Parathyroid adenoma (tissue), 2 donors: ENCODE results near the gene IGSF5.

Experiments
- H2AFZ ChIP-seq: fragments of 300-600 bp; sonication (generic); one replicate; pipeline ENCODE4 v1.7.0; 2017; ENCODE audit warnings: antibody characterized with exemption, mild to moderate bottlenecking
- H3K27ac ChIP-seq: fragments of 300-600 bp; sonication (generic); one replicate; pipeline ENCODE4 v1.7.0; 2017
- H3K27me3 ChIP-seq: fragments of 300-600 bp; sonication (generic); one replicate; pipeline ENCODE4 v1.7.0; 2017; ENCODE audit warnings: low read length; ENCODE audit not compliant: control insufficient read depth, insufficient read depth
- H3K36me3 ChIP-seq: fragments of 300-600 bp; sonication (generic); one replicate; pipeline ENCODE4 v1.7.0; 2017; ENCODE audit warnings: low read length; ENCODE audit not compliant: control insufficient read depth, insufficient read depth
- H3K4me1 ChIP-seq: fragments of 300-600 bp; sonication (generic); one replicate; pipeline ENCODE4 v1.7.0; 2017; ENCODE audit warnings: control low read depth
- H3K4me2 ChIP-seq: fragments of 300-600 bp; sonication (generic); one replicate; pipeline ENCODE4 v1.7.0; 2017; ENCODE audit warnings: low read length
- H3K4me3 ChIP-seq: fragments of 300-600 bp; sonication (generic); one replicate; pipeline ENCODE4 v1.7.0; 2017; ENCODE audit warnings: low read depth, low read length
- H3K79me2 ChIP-seq: fragments of 300-600 bp; sonication (generic); one replicate; pipeline ENCODE4 v1.7.0; 2017; ENCODE audit warnings: control low read depth
- H3K9ac ChIP-seq: fragments of 300-600 bp; sonication (generic); one replicate; pipeline ENCODE4 v1.7.0; 2017; ENCODE audit warnings: mild to moderate bottlenecking
- H3K9me3 ChIP-seq: fragments of 300-600 bp; sonication (generic); one replicate; pipeline ENCODE4 v1.7.0; 2017; ENCODE audit warnings: low read length; ENCODE audit not compliant: control insufficient read depth
- TF ChIP-seq, protein P1 (sequence below): fragments of 300-600 bp; sonication (generic); IDR thresholded peaks from one replicate; pipeline ENCODE4 v1.7.0; 2017; ENCODE audit warnings: antibody characterized with exemption, mild to moderate bottlenecking
- donor health status: primary hyperparathyroidism.

IGSF5 gene

DNA sequence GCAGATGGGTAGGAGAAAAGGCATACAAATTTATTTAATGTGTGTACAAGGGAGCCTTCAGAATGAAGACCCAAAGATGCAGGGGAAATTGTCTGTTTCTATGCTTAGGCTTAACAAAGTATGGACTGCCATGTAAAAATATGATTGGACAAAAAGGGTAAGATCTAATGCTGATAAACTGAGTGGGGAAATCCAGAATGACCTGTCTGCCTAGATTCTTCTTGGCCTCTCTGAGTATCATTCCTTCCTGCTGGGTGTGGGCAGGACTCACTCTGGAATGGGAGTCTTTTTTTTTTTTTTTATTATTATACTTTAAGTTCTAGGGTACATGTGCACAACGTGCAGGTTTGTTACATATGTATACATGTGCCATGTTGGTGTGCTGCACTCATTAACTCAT is 61.0 kb downstream of the IGSF5 start:
- Histone ChIP-seq H3K36me3 (no peaks in the 10 kb centered on the region), H3K4me2 (no peak overlapping the region), H3K4me1 (no peaks in the 10 kb centered on the region), H3K4me3 (no peak overlapping the region), H3K9me3 (no peaks in the 10 kb centered on the region), H2AFZ (no peak overlapping the region), H3K79me2 (no peaks in the 10 kb centered on the region), H3K27me3 (no peaks in the 10 kb centered on the region), H3K27ac (no peak overlapping the region), H3K9ac (no peak overlapping the region)
- TF ChIP-seq, protein P1, sequence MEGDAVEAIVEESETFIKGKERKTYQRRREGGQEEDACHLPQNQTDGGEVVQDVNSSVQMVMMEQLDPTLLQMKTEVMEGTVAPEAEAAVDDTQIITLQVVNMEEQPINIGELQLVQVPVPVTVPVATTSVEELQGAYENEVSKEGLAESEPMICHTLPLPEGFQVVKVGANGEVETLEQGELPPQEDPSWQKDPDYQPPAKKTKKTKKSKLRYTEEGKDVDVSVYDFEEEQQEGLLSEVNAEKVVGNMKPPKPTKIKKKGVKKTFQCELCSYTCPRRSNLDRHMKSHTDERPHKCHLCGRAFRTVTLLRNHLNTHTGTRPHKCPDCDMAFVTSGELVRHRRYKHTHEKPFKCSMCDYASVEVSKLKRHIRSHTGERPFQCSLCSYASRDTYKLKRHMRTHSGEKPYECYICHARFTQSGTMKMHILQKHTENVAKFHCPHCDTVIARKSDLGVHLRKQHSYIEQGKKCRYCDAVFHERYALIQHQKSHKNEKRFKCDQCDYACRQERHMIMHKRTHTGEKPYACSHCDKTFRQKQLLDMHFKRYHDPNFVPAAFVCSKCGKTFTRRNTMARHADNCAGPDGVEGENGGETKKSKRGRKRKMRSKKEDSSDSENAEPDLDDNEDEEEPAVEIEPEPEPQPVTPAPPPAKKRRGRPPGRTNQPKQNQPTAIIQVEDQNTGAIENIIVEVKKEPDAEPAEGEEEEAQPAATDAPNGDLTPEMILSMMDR, result no peak

DNA sequence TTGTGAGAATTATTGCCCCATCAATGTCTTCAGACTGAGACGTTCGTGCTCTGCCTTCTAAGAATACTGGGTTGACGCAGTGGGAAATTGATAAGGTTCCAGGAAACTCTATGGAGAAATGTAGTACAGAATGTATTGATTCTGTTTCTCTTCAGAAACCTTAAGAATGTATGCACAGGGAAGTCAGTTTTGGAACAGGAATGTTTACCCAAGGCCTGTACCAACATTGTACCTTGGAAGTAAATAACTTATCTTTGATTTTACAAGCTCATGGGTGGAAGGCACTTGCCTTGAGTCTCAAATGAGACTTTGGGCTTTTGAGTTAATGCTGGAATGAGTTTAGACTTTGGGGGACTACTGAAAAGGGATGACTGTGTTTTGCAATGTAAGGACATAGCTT is 62.8 kb downstream of the IGSF5 start:
- H3K4me2 ChIP-seq, result no peak overlapping the region
- no peak overlapping the region for H3K4me3 ChIP-seq

DNA sequence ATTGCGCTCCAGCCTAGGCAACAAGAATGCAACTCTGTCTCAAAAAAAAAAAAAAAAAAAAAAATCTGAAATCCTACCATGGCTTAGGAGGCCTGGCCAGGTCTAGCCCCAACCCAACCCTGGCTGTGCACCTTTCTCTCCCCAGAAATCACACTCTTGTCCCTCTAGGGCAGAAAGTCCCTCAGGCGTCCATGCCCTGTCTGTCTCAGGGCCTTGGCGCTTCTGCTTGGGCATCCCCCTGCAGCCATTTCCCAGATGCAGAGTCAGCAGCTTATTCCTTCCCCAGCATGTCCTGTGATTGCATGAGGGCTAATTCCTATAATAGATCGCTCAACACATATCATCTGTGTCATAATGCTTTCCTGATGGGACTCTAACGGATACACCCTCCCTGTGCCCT is 65.0 kb downstream of the IGSF5 start:
- H3K4me1 ChIP-seq, result no peaks in the 10 kb centered on the region
- H3K4me2 ChIP-seq, result no peak overlapping the region
- no peaks in the 10 kb centered on the region for H3K27me3 ChIP-seq
- H3K9me3 ChIP-seq, result no peaks in the 10 kb centered on the region
- no peak overlapping the region for H3K27ac ChIP-seq
- no peaks in the 10 kb centered on the region for H3K79me2 ChIP-seq
- H3K4me3 ChIP-seq, result no peak overlapping the region
- no peaks in the 10 kb centered on the region for H3K36me3 ChIP-seq
- H2AFZ ChIP-seq, result no peak overlapping the region
- TF ChIP-seq, protein P1, result no peak
- no peak overlapping the region for H3K9ac ChIP-seq

More for the DNA sequence above, 62.8 kb downstream of the IGSF5 start:
- TF ChIP-seq, protein P1, result no peak
- Histone ChIP-seq H3K27ac (no peak overlapping the region), H3K36me3 (no peaks in the 10 kb centered on the region), H3K9me3 (no peaks in the 10 kb centered on the region), H3K79me2 (no peaks in the 10 kb centered on the region), H3K27me3 (no peaks in the 10 kb centered on the region), H2AFZ (no peak overlapping the region), H3K4me1 (no peaks in the 10 kb centered on the region), H3K9ac (no peak overlapping the region)

DNA sequence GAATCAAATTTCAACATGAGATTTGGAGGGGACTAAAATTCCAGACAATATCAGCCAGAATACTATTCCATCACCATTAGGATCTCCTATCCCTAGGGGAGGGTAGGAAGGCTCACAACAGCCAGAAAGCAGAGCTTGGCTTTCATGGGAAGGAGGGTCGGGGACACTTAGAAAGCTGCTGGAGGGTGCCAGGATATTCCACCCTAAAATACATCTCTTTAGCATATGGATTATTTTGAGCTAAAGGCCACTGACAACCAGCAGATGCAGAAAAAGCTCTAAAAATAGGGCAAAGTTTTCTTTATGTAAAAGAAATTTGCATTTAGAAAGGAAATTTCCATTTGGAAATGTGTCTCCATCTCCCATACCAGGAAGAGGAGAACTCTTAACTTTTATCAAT is 68.0 kb downstream of the IGSF5 start:
- Histone ChIP-seq H3K4me1 (no peaks in the 10 kb centered on the region), H3K27ac (no peak overlapping the region), H3K79me2 (no peaks in the 10 kb centered on the region), H3K27me3 (no peaks in the 10 kb centered on the region), H3K36me3 (no peaks in the 10 kb centered on the region), H2AFZ (no peak overlapping the region), H3K9me3 (no peaks in the 10 kb centered on the region), H3K9ac (no peak overlapping the region), H3K4me3 (no peak overlapping the region), H3K4me2 (no peak overlapping the region)
- TF ChIP-seq, protein P1, result no peak

DNA sequence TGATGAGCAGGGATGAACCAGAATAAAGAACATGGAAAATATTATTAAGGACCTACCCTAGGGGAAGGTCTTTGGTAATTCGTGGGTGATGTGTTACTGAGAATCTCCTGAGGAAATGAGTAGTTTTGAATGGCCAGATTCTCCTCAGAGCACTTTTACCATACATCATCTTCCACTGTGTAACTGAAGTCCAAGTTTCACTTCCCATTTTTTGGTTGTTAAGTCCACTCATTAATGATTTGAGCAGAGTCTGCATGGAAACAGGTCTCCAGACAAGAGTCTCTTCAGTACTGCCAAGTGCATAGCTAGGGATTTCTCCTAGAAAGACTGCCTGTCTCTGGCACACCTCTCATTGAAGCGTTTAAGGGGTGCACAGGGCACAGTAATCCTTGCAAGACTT is 73.6 kb downstream of the IGSF5 start:
- Histone ChIP-seq H3K36me3 (no peaks in the 10 kb centered on the region), H3K4me2 (no peak overlapping the region), H3K27ac (no peak overlapping the region), H3K4me1 (no peaks in the 10 kb centered on the region), H3K4me3 (no peak overlapping the region), H3K79me2 (no peaks in the 10 kb centered on the region), H3K9ac (no peak overlapping the region), H2AFZ (no peak overlapping the region), H3K9me3 (no peaks in the 10 kb centered on the region), H3K27me3 (no peaks in the 10 kb centered on the region)
- TF ChIP-seq, protein P1, result no peak
